PC-9 (cell line): ENCODE measurements around the gene AIG1.

Experiments used
- CTCF ChIP-seq: fragments of 200-600 bp; sonication (generic); conservative IDR thresholded peaks from 2 replicates; pipeline ENCODE4 v1.6.1; 2017; ENCODE audit warnings: mixed run types, antibody characterized with exemption, mild to moderate bottlenecking, moderate library complexity
- EZH2 ChIP-seq: fragments of 200-600 bp; sonication (generic); IDR thresholded peaks from 2 replicates; pipeline ENCODE4 v1.8.0; 2017; ENCODE audit warnings: antibody characterized with exemption, low read depth

- TF ChIP-seq EZH2 (no peak), CTCF (no peak)
Observed at GRCh38 chr6:143052282-143052681, 8.4 kb upstream of the AIG1 start.
